ENCODE results near the gene TMEM190. TPM values are rescaled to one million over a fixed set of nuclear protein-coding genes. Genes with fewer than 3 reads are reported as not detected.

TMEM190 gene
- total RNA-seq, 1 donor from 2014 or later: not detected

DNA sequence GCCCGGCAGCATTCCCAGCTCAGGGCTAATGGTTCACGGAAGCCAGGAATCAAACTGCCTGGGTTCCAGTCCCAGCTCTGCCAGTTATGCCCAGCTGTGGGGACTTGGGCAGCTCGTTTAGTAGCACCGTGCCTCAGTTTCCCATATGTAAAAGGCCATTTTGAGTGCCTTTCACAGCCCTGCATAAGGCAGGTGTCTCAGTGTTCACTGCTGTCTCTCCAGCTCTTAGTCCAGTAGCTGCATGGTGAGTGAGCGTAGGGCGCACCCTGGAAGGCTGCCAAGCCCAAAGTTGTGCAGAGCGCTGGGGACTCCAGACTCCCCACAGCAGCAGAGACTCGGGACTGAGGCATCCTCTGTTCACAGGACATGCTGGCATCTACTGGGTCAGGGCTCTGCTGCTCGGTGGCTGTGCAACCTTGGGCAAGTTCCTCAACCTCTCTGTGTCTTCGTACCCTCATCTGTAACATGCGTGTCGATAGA lies 14.6 kb downstream of the TMEM190 start:
- Mint-ChIP-seq H3K27ac (ENCODE audit: unreplicated experiment) (peak overlapping the region; percentile 4), H3K4me1 (ENCODE audit: unreplicated experiment) (peaks cover 40% of the 10 kb centered on the region), H3K9me3 (ENCODE audit: unreplicated experiment) (no peaks in the 10 kb centered on the region), H3K4me3 (ENCODE audit: unreplicated experiment) (no peak overlapping the region), H3K27me3 (ENCODE audit: unreplicated experiment) (no peaks in the 10 kb centered on the region), H3K36me3 (ENCODE audit: unreplicated experiment) (peaks cover 12% of the 10 kb centered on the region)
- DNase-seq (ENCODE audit: extremely low spot score, unreplicated experiment): no peak
- TF ChIP-seq, protein P1, sequence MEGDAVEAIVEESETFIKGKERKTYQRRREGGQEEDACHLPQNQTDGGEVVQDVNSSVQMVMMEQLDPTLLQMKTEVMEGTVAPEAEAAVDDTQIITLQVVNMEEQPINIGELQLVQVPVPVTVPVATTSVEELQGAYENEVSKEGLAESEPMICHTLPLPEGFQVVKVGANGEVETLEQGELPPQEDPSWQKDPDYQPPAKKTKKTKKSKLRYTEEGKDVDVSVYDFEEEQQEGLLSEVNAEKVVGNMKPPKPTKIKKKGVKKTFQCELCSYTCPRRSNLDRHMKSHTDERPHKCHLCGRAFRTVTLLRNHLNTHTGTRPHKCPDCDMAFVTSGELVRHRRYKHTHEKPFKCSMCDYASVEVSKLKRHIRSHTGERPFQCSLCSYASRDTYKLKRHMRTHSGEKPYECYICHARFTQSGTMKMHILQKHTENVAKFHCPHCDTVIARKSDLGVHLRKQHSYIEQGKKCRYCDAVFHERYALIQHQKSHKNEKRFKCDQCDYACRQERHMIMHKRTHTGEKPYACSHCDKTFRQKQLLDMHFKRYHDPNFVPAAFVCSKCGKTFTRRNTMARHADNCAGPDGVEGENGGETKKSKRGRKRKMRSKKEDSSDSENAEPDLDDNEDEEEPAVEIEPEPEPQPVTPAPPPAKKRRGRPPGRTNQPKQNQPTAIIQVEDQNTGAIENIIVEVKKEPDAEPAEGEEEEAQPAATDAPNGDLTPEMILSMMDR (IDR thresholded peaks at IDR 0.05): no peak

DNA sequence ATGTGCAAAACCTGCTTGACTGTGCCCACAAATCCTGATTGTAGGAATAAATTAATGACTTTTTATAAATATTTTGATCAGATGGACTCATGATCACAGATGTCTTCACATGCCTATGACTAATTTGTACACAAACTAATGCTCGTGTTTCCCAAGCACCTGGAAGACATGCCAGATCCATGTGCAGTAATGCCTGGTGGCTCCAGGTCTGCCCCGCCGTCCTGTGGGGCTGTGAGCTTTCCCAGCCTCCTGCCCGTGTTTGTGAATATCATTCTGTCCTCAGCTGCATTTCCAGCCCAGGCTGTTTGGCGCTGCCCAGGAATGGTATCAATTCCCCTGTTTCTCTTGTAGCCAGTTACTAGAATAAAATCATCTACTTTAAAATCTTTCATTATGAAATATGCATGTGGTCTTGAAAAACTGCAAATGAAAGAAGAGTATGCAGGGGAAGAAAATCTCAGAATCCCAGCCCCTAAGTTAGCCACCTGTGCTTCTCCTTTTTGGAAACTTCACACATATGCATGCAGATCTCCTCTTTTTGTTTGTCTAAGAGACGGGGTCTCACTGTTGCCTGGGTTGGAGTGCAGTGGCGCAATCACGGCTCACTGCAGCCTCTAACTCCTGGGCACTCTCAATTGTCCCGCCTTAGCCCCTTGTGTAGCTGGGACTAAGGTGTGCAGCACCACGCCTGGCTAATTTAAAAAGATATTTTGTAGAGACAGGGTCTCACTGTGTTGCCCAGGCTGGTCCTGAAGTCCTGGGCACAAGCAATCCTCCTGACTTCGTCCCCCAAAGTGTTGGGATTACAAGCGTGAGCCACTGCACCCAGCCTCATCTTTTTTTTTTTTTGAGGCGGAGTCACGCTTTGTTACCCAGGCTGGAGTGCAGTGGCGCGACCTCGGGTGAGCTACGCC lies 15.3 kb downstream of the TMEM190 start:
- Mint-ChIP-seq H3K27me3 (ENCODE audit: unreplicated experiment) (no peaks in the 10 kb centered on the region), H3K4me1 (ENCODE audit: unreplicated experiment) (peaks cover 34% of the 10 kb centered on the region), H3K36me3 (ENCODE audit: unreplicated experiment) (peaks cover 8% of the 10 kb centered on the region), H3K4me3 (ENCODE audit: unreplicated experiment) (no peak overlapping the region), H3K27ac (ENCODE audit: unreplicated experiment) (no peak overlapping the region), H3K9me3 (ENCODE audit: unreplicated experiment) (no peaks in the 10 kb centered on the region)
- TF ChIP-seq, protein P1 (IDR thresholded peaks at IDR 0.05): no peak
- no peak for DNase-seq (ENCODE audit: extremely low spot score, unreplicated experiment)

GRCh38 chr19:55392820-55393761 lies 16.5 kb downstream of the TMEM190 start:
- H3K27ac Mint-ChIP-seq (ENCODE audit: unreplicated experiment): no peak overlapping the region

GRCh38 chr19:55398200-55398925 lies 21.7 kb downstream of the TMEM190 start:
- H3K27ac Mint-ChIP-seq (ENCODE audit: unreplicated experiment): peak overlapping the region; percentile 23
- TF ChIP-seq, protein P1 (IDR thresholded peaks at IDR 0.05): no peak
- peaks cover 15% of the 10 kb centered on the region for H3K36me3 Mint-ChIP-seq (ENCODE audit: unreplicated experiment)
- no peaks in the 10 kb centered on the region for H3K27me3 Mint-ChIP-seq (ENCODE audit: unreplicated experiment)
- peaks cover 2% of the 10 kb centered on the region for H3K4me1 Mint-ChIP-seq (ENCODE audit: unreplicated experiment)
- H3K9me3 Mint-ChIP-seq (ENCODE audit: unreplicated experiment): no peaks in the 10 kb centered on the region
- H3K4me3 Mint-ChIP-seq (ENCODE audit: unreplicated experiment): no peak overlapping the region
- DNase-seq (ENCODE audit: extremely low spot score, unreplicated experiment): no peak

More at GRCh38 chr19:55392820-55393761, 16.5 kb downstream of the TMEM190 start:
- H3K9me3 Mint-ChIP-seq (ENCODE audit: unreplicated experiment): no peaks in the 10 kb centered on the region
- H3K36me3 Mint-ChIP-seq (ENCODE audit: unreplicated experiment): peaks cover 5% of the 10 kb centered on the region
- H3K27me3 Mint-ChIP-seq (ENCODE audit: unreplicated experiment): no peaks in the 10 kb centered on the region
- no peak overlapping the region for H3K4me3 Mint-ChIP-seq (ENCODE audit: unreplicated experiment)
- DNase-seq (ENCODE audit: extremely low spot score, unreplicated experiment): no peak
- peaks cover 23% of the 10 kb centered on the region for H3K4me1 Mint-ChIP-seq (ENCODE audit: unreplicated experiment)
- TF ChIP-seq, protein P1 (IDR thresholded peaks at IDR 0.05): no peak
